ENCODE measurements around the gene BDKRB2.

The BDKRB2 gene

DNA sequence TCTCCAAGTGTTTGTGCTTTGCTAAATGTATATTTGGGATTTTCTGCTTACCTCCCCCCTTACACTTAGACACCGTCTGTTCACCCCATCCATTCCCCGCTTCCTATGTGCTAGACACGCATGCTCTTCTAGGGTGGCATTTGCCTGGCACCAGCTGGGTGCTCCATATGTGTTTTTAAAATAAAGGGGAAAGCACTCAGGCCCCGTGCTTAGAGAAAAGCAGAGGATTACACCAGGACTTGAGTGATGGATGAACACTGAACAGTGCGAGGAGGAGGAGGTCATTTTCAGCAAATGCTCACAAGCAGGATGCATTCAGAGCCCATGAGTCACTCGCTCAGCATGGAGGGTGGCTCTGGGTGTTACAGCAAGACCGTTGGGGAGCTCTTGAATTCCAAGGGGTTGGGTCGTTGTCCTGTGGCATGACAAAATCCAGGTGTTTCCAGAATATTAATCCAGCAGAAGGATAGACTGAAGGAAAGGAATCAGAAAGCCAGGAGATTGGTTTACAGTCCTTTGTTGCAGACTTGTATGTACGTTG lies 48.4 kb downstream of the BDKRB2 start:
- no peak for DNase-seq
- Histone ChIP-seq H3K9me3 (replicated peaks; ENCODE audit: insufficient read depth, low read length) (no peaks in the 10 kb centered on the region), H3K36me3 (replicated peaks; ENCODE audit: insufficient read depth, low read length) (no peaks in the 10 kb centered on the region), H3K4me2 (ENCODE audit: low read depth, low read length) (no peak overlapping the region), H3K27me3 (replicated peaks; ENCODE audit: insufficient read depth, low read length) (no peaks in the 10 kb centered on the region), H3K79me2 (ENCODE audit: low read length) (no peaks in the 10 kb centered on the region), H2AFZ (ENCODE audit: low read length) (no peak overlapping the region), H3K9me2 (replicated peaks; ENCODE audit: insufficient read depth, low read length) (no peaks in the 10 kb centered on the region), H3F3A (ENCODE audit: insufficient read depth, low read length) (no peaks in the 10 kb centered on the region), H4K20me1 (ENCODE audit: insufficient read depth, low read length) (no peaks in the 10 kb centered on the region), H3K27ac (ENCODE audit: low read length) (no peak overlapping the region), H3K4me3 (ENCODE audit: low read length) (no peak overlapping the region), H3K4me1 (ENCODE audit: low read length) (no peaks in the 10 kb centered on the region), H3K9ac (ENCODE audit: low read length) (no peak overlapping the region)
- TF ChIP-seq EZH2 (optimal IDR thresholded peaks at IDR 0.05; ENCODE audit: low read depth, low read length) (no peak), EZH2phosphoT487 (IDR thresholded peaks at IDR 0.05; ENCODE audit: low read length) (no peak)
- TF ChIP-seq, protein P1, sequence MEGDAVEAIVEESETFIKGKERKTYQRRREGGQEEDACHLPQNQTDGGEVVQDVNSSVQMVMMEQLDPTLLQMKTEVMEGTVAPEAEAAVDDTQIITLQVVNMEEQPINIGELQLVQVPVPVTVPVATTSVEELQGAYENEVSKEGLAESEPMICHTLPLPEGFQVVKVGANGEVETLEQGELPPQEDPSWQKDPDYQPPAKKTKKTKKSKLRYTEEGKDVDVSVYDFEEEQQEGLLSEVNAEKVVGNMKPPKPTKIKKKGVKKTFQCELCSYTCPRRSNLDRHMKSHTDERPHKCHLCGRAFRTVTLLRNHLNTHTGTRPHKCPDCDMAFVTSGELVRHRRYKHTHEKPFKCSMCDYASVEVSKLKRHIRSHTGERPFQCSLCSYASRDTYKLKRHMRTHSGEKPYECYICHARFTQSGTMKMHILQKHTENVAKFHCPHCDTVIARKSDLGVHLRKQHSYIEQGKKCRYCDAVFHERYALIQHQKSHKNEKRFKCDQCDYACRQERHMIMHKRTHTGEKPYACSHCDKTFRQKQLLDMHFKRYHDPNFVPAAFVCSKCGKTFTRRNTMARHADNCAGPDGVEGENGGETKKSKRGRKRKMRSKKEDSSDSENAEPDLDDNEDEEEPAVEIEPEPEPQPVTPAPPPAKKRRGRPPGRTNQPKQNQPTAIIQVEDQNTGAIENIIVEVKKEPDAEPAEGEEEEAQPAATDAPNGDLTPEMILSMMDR (IDR thresholded peaks at IDR 0.05; ENCODE audit: low read length): no peak

DNA sequence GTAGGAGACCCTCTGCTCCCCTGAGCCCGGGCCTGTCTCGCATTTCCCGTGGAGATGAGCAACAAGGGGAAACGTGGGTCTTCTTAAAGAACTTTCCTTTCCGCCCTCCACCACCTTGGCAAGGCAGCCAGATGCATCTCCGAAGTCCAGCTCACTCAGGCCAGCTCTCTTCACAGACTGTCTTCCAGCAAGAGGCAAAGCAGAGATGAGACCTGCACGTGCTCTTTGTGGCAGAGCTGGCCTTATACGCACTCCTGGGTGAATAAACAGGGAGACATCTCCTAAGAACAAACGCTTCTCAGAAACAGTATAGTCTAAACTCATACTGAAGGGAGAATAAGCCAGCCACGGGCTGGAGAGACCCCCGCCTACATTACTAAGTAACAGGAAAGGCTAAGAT lies 50.0 kb downstream of the BDKRB2 start:
- Histone ChIP-seq H3K4me2 (ENCODE audit: low read depth, low read length) (no peak overlapping the region), H3K27me3 (replicated peaks; ENCODE audit: insufficient read depth, low read length) (no peaks in the 10 kb centered on the region), H3F3A (ENCODE audit: insufficient read depth, low read length) (no peaks in the 10 kb centered on the region), H3K9ac (ENCODE audit: low read length) (no peak overlapping the region), H3K4me3 (ENCODE audit: low read length) (no peak overlapping the region), H3K9me3 (replicated peaks; ENCODE audit: insufficient read depth, low read length) (no peaks in the 10 kb centered on the region), H3K79me2 (ENCODE audit: low read length) (no peaks in the 10 kb centered on the region), H3K36me3 (replicated peaks; ENCODE audit: insufficient read depth, low read length) (no peaks in the 10 kb centered on the region), H3K9me2 (replicated peaks; ENCODE audit: insufficient read depth, low read length) (no peaks in the 10 kb centered on the region), H3K4me1 (ENCODE audit: low read length) (no peaks in the 10 kb centered on the region), H2AFZ (ENCODE audit: low read length) (no peak overlapping the region), H3K27ac (ENCODE audit: low read length) (no peak overlapping the region), H4K20me1 (ENCODE audit: insufficient read depth, low read length) (no peaks in the 10 kb centered on the region)
- TF ChIP-seq EZH2 (optimal IDR thresholded peaks at IDR 0.05; ENCODE audit: low read depth, low read length) (no peak), EZH2phosphoT487 (IDR thresholded peaks at IDR 0.05; ENCODE audit: low read length) (no peak)
- TF ChIP-seq, protein P1 (IDR thresholded peaks at IDR 0.05; ENCODE audit: low read length): no peak
- no peak for DNase-seq

DNA sequence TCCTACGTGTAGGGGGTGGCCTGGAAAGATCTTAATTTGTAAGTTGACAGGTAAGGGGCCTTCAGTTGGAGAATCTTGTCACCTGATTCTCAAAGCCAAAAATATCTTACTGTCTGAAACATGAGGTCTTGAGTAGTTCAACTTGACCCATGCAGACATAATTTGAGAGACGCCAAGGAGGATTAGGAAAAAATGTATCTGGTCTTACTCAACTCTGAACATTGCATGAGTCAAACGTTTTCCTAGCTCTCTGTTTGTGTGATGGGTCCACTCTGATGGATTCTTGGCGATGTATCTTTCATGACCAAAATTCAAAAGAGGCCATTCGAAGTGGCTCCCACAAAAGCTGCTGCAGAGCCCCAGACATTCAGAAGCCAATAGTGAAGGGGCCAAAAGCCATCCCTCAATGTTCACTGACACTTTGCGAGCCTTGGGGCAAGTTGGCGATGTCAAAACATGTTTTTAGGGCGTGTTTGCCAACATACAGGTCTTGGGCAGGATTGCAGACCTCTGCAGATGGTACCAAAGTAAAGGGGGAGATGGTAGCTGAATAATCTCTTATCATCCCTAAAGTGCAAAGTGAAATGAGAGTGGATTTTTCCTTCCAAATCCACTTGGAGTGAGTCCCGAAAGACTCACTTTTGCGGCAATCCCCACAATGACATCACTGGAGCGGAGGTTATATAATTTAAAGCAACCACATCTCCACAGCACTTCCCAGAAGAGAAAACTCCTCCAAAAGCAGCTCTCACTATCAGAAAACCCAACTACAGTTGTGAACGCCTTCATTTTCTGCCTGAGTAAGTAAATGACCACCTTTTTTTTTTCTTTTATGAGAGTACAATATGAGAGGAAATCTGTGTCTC lies 51.1 kb downstream of the BDKRB2 start, which contains the start of gene BDKRB1:
BDKRB1 (plus strand) TSS at position 710 of the 866 bp plus-strand sequence. CDS start 7,473 bp downstream, outside the sequence.
- no peaks in the 10 kb centered on the region for H3K27me3 ChIP-seq (replicated peaks; ENCODE audit: insufficient read depth, low read length)
- H3K79me2 ChIP-seq (ENCODE audit: low read length): no peaks in the 10 kb centered on the region
- no peak within 1 kb of the TSS for H3K9ac ChIP-seq (ENCODE audit: low read length)
- DNase-seq: no peak
- H3K9me2 ChIP-seq (replicated peaks; ENCODE audit: insufficient read depth, low read length): no peaks in the 10 kb centered on the region
- no peak within 1 kb of the TSS for H3K4me3 ChIP-seq (ENCODE audit: low read length)
- H4K20me1 ChIP-seq (ENCODE audit: insufficient read depth, low read length): no peaks in the 10 kb centered on the region
- no peaks in the 10 kb centered on the region for H3K4me1 ChIP-seq (ENCODE audit: low read length)
- H3K4me2 ChIP-seq (ENCODE audit: low read depth, low read length): no peak within 1 kb of the TSS
- H2AFZ ChIP-seq (ENCODE audit: low read length): no peak within 1 kb of the TSS
- H3K27ac ChIP-seq (ENCODE audit: low read length): no peak within 1 kb of the TSS
- no peaks in the 10 kb centered on the region for H3F3A ChIP-seq (ENCODE audit: insufficient read depth, low read length)
- no peaks in the 10 kb centered on the region for H3K9me3 ChIP-seq (replicated peaks; ENCODE audit: insufficient read depth, low read length)
- TF ChIP-seq EZH2phosphoT487 (IDR thresholded peaks at IDR 0.05; ENCODE audit: low read length): no peak
- TF ChIP-seq, protein P1 (IDR thresholded peaks at IDR 0.05; ENCODE audit: low read length): no peak
- no peak for TF ChIP-seq EZH2 (optimal IDR thresholded peaks at IDR 0.05; ENCODE audit: low read depth, low read length)
- no peaks in the 10 kb centered on the region for H3K36me3 ChIP-seq (replicated peaks; ENCODE audit: insufficient read depth, low read length)
